ENCODE results near the gene ICAM1. TPM values are rescaled to one million over a fixed set of nuclear protein-coding genes. Genes with fewer than 3 reads are reported as not detected.

ICAM1 gene
- total RNA-seq, 1 donor from 2014 or later = 3.3 TPM

DNA sequence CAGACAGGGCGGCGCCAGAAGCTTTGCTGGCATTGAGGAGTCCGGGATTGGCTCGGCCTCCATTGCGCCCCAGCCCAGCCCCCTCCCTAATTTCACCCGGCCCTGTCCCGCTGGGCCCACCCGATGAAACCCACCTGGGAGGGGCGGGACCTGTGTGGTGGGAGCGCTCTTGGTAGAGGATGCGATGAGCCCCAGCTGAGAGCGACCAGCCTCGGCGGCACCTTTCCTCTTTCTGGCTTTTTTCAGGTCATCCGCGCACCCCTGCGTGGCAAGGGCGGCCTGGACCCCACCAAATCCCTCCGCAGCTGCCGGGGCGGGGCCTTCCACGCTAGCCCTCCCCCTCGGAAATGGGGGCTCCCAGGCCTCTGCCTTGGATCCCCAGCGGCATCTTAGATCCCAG lies 38.5 kb downstream of the ICAM1 start, which contains the start of gene ZGLP1:
TSS of gene ZGLP1 (minus strand) at position 393 of the 400 bp plus-strand sequence.
- H3K27ac Mint-ChIP-seq = no peak within 1 kb of the TSS

DNA sequence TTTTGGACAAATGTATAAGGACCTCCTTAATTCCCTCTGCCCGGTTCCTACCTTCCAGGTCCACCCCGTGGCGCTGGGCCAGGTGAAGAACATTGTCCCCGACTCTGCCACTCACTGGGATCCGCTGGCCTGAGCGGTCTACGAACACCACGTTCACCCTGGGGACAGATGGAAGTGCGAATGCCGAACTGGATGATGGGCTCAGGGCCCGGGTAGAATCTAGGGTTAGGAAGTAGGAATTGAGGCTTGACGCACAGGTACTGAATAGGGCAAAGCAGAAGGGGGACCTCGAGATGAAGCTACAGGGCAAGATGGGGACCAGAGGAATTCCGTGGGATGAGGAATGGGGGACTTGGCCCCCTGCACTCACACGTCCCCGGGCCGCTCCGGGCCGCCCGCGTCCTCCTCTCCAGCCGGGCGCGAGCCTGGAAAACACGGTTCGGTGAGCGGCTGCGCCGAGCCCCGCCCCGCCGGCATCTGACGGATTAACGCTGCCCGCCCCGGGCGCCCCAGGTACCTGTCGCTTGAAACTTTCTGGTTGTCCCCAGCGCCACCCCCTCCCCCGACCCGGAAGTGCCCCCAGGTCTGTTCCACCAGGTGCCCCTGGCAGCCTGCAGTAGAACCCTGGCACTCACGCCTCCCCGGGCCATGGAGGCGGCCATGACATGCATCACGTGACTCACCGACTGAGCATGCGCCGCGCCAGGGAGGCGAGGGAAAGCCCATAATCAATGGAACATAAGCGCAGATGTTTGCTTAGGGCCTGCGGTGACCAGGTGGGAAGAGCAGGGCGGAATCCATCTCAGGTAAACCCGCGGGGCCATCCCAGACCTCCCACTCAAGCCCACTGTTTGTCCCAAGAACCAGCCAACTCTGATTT lies 44.7 kb downstream of the ICAM1 start, which contains the start of gene FDX2:
TSS of gene FDX2 (minus strand) at position 681 of the 880 bp plus-strand sequence. CDS start at position 662, 19 bp downstream.
- peak; percentile 92 for DNase-seq (ENCODE audit: extremely low spot score, unreplicated experiment)
- Mint-ChIP-seq H3K27me3 (no peaks in the 10 kb centered on the region), H3K9me3 (no peaks in the 10 kb centered on the region), H3K4me1 (ENCODE audit: unreplicated experiment) (peaks cover 14% of the 10 kb centered on the region), H3K27ac (peak within 1 kb of the TSS; percentile 63), H3K36me3 (peaks cover 11% of the 10 kb centered on the region), H3K4me3 (peak within 1 kb of the TSS; percentile 93)
- TF ChIP-seq, protein P1, sequence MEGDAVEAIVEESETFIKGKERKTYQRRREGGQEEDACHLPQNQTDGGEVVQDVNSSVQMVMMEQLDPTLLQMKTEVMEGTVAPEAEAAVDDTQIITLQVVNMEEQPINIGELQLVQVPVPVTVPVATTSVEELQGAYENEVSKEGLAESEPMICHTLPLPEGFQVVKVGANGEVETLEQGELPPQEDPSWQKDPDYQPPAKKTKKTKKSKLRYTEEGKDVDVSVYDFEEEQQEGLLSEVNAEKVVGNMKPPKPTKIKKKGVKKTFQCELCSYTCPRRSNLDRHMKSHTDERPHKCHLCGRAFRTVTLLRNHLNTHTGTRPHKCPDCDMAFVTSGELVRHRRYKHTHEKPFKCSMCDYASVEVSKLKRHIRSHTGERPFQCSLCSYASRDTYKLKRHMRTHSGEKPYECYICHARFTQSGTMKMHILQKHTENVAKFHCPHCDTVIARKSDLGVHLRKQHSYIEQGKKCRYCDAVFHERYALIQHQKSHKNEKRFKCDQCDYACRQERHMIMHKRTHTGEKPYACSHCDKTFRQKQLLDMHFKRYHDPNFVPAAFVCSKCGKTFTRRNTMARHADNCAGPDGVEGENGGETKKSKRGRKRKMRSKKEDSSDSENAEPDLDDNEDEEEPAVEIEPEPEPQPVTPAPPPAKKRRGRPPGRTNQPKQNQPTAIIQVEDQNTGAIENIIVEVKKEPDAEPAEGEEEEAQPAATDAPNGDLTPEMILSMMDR (conservative IDR thresholded peaks at IDR 0.05) = no peak

More for the DNA sequence above, 38.5 kb downstream of the ICAM1 start, which contains the start of gene ZGLP1:
- no peak for DNase-seq (ENCODE audit: extremely low spot score, unreplicated experiment)
- Mint-ChIP-seq H3K27me3 (no peaks in the 10 kb centered on the region), H3K4me1 (ENCODE audit: unreplicated experiment) (no peaks in the 10 kb centered on the region), H3K36me3 (peaks cover 4% of the 10 kb centered on the region), H3K9me3 (no peaks in the 10 kb centered on the region), H3K4me3 (no peak within 1 kb of the TSS)
- TF ChIP-seq, protein P1 (conservative IDR thresholded peaks at IDR 0.05) = no peak

DNA sequence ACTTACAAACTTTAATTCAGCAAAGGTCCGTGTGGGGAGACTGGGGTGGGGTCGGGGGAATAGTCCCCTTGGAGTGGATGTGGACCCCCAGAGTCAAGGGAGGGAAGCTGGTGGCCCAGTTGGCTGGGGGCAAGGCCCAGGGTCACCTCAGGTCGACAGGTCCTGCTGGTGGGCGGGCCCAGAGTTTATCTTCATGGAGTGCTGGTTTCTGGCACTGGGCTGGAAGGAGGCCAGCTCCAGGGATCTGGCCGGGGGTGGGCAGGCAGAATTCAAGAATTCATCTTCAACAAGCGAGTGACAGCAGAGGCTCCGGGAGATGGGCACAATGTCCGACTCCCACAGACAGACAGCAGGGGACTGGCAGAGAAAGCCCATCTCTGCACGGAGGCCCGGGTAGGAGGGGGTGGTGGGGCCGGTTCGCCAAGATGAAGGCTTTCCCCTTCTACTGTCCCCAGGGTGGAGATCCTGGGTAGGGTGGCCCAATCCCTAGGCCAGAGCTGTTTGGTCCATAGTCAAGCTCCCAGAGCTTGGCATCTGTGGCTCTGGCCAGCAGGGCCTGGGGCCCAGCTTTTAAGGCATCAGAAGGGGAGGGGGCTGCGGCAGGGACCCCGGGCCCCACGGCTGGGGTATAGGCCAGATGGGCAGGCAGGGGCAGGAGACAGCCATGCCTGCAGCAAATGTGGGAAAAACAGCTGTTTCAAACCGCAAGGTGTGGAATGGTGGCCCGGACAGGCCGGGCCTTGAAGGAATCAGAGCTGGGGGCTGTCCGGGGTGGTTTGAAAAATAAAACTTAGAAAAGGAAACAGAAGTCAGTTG lies 45.5 kb downstream of the ICAM1 start:
- Mint-ChIP-seq H3K27ac (peak overlapping the region; percentile 52), H3K36me3 (peaks cover 11% of the 10 kb centered on the region), H3K27me3 (no peaks in the 10 kb centered on the region), H3K9me3 (no peaks in the 10 kb centered on the region), H3K4me1 (ENCODE audit: unreplicated experiment) (peaks cover 14% of the 10 kb centered on the region), H3K4me3 (peak overlapping the region; percentile 93)
- TF ChIP-seq, protein P1 (conservative IDR thresholded peaks at IDR 0.05) = no peak
- no peak for DNase-seq (ENCODE audit: extremely low spot score, unreplicated experiment)

DNA sequence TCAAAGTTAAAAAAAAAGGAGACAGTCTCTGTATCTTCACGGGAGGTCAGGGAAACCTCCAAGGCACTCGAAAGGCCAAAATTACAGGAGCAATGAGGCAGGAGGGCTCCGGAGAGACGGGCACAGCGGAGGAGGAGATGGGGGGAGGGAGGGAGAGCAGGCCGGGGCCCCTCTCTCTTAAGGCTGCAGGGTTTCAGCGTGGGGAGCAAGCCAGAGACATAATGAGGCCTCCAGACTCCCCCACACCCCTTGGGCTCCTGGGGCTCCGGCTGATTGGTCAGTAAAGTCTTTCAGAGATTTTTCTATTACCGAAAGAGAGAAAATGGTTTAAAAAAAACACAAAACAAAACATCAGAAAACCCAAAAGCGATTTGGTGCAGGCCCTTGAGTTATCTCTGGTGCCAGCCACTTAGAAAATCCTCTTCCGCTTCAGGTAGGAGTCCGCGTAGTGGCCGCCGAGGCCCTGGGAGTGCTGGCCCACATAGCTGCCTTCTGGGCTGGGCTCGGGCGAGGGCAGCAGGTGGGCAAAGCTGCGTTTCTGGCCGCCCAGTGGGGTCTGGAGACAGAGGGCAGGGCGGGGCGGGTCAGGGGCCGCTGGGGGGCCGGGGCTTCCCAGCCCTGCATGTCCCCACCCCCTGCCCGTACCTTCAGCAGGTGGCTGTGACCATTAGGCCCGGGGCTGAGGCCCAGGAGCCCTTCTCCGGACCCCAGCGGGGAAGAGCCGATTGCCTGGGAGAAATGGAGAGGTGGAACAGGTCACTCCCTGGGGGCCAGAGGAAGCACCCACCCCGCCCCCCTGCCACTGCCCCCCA lies 46.3 kb downstream of the ICAM1 start:
- no peak for DNase-seq (ENCODE audit: extremely low spot score, unreplicated experiment)
- no peak overlapping the region for H3K4me3 Mint-ChIP-seq
- peaks cover 17% of the 10 kb centered on the region for H3K36me3 Mint-ChIP-seq
- TF ChIP-seq, protein P1 (conservative IDR thresholded peaks at IDR 0.05) = no peak
- H3K4me1 Mint-ChIP-seq (ENCODE audit: unreplicated experiment) = peaks cover 14% of the 10 kb centered on the region
- no peak overlapping the region for H3K27ac Mint-ChIP-seq
- no peaks in the 10 kb centered on the region for H3K27me3 Mint-ChIP-seq
- no peaks in the 10 kb centered on the region for H3K9me3 Mint-ChIP-seq

Measured in type B pancreatic cell (in vitro differentiated cells).